Activated naive CD8-positive, alpha-beta T cell treated with anti-CD3 and anti-CD28 coated beads, Interleukin-2, amount 10 ng/mL, durations not matched to agents 7 days and 5 days (primary cell): ENCODE results near the gene GCNT2. TPM values are rescaled to one million over a fixed set of nuclear protein-coding genes. Genes with fewer than 3 reads are reported as not detected.
A peak's percentile ranks its signal among the peaks of the same experiment; 100 is the strongest.
"Not testable (repeated sequence)": the region's sequence is repeated elsewhere in the genome, so short reads cannot be mapped to it uniquely, and the experiment has no call there.

ENCODE experiments used
- ATAC-seq: fragments of 150-1000 bp; cut with Tn5 transposase; one replicate; pipeline ENCODE4 v1.10.0; 2021; ENCODE audit warnings: low read depth, moderate library complexity
- POLR2A ChIA-PET: fragments of 350-600 bp; sonication (Branson Sonifier 250); formaldehyde crosslinking; loops from one replicate; lab custom pipeline; 2021; ENCODE audit warnings: antibody characterized with exemption; lab: Charles Lee
- DNase-seq: peaks from one replicate; pipeline ENCODE4 v3.0.0; 2021
- H3K27ac Mint-ChIP-seq: one replicate; pipeline ENCODE4 v1.8.0; 2022; ENCODE audit warnings: mild to moderate bottlenecking, mixed read lengths
- H3K27me3 Mint-ChIP-seq: one replicate; pipeline ENCODE4 v1.8.0; 2022; ENCODE audit warnings: mild to moderate bottlenecking, moderate library complexity, mixed read lengths
- H3K36me3 Mint-ChIP-seq: one replicate; pipeline ENCODE4 v1.8.0; 2021; ENCODE audit warnings: mild to moderate bottlenecking, mixed read lengths
- H3K4me1 Mint-ChIP-seq: one replicate; pipeline ENCODE4 v1.8.0; 2021; ENCODE audit warnings: mixed read lengths
- H3K4me3 Mint-ChIP-seq: one replicate; pipeline ENCODE4 v1.8.0; 2022; ENCODE audit warnings: mild to moderate bottlenecking, moderate library complexity, mixed read lengths
- H3K9me3 Mint-ChIP-seq: one replicate; pipeline ENCODE4 v1.8.0; 2021; ENCODE audit warnings: mixed read lengths
- total RNA-seq, 2 experiments: library from RNA; stranded (reverse); gene quantifications; one replicate each; pipeline ENCODE4 v1.2.3, GENCODE V29; 2021

GCNT2 gene
- total RNA-seq, 2 experiments from 2014 or later = 7.5 to 8.9 TPM

DNA sequence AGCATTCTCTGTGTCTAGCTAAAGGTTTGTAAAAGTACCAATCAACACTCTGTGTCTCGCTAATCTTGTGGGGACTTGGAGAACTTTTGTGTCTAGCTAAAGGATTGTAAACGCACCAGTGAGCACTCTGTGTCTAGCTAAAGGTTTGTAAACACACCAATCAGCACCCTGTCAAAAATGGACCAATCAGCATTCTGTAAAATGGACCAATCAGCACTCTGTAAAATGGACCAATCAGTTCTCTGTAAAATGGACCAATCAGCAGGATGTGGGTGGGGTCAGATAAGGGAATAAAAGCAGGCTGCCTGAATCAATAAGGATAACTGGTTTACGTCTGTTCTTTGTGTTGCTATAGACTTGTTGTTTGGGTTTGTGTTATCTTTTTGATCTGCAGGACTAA lies 29.2 kb upstream of the GCNT2 start:
- DNase-seq, H3K4me1 Mint-ChIP-seq, H3K4me3 Mint-ChIP-seq, H3K36me3 Mint-ChIP-seq, ATAC-seq, POLR2A ChIA-PET, H3K27ac Mint-ChIP-seq, H3K9me3 Mint-ChIP-seq: not testable (repeated sequence)
- peaks cover 21% of the 10 kb centered on the region for H3K27me3 Mint-ChIP-seq

- H3K27ac Mint-ChIP-seq = no peak overlapping the region
- no peaks in the 10 kb centered on the region for H3K9me3 Mint-ChIP-seq
- POLR2A ChIA-PET = no interaction called here
- H3K4me1 Mint-ChIP-seq = no peaks in the 10 kb centered on the region
- H3K4me3 Mint-ChIP-seq = no peak overlapping the region
- DNase-seq (no peak), ATAC-seq (no peak)
- no peaks in the 10 kb centered on the region for H3K36me3 Mint-ChIP-seq
- peaks cover 17% of the 10 kb centered on the region for H3K27me3 Mint-ChIP-seq
Measured at GRCh38 chr6:10495029-10495428, 26.1 kb upstream of the GCNT2 start.

- Mint-ChIP-seq H3K9me3 (no peaks in the 10 kb centered on the region), H3K27me3 (peaks cover 45% of the 10 kb centered on the region), H3K36me3 (no peaks in the 10 kb centered on the region), H3K27ac (no peak overlapping the region), H3K4me1 (peaks cover 7% of the 10 kb centered on the region), H3K4me3 (no peak overlapping the region)
- POLR2A ChIA-PET = no interaction called here
- no peak for ATAC-seq
- no peak for DNase-seq
Measured at GRCh38 chr6:10505529-10505928, 15.6 kb upstream of the GCNT2 start.

DNA sequence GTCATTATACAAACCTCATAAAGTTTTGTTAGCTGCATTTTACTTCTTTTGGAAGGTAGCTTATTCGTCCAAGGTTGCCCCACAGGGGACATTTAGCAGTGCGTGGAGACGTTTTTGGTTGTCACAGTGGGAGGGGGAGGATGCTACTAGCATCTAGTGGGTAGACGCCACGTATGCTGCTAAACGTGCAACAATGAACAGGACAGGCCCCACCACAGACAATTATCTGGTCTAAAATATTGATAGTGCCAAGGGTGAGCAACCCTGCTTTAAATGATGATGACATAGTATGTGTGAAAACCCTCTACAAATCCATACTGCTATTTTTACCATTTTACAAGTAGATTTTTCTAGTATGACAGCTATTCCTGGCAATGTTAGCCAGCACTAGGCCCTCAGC lies 13.9 kb upstream of the GCNT2 start:
- POLR2A ChIA-PET = no interaction called here
- peaks cover 35% of the 10 kb centered on the region for H3K27me3 Mint-ChIP-seq
- no peaks in the 10 kb centered on the region for H3K9me3 Mint-ChIP-seq
- H3K36me3 Mint-ChIP-seq = no peaks in the 10 kb centered on the region
- no peak overlapping the region for H3K27ac Mint-ChIP-seq
- ATAC-seq (no peak), DNase-seq (no peak)
- peaks cover 9% of the 10 kb centered on the region for H3K4me1 Mint-ChIP-seq
- no peak overlapping the region for H3K4me3 Mint-ChIP-seq

GRCh38 chr6:10507715-10508114 lies 13.4 kb upstream of the GCNT2 start:
- POLR2A ChIA-PET = no interaction called here
- Mint-ChIP-seq H3K27ac (no peak overlapping the region), H3K9me3 (no peaks in the 10 kb centered on the region)

DNA sequence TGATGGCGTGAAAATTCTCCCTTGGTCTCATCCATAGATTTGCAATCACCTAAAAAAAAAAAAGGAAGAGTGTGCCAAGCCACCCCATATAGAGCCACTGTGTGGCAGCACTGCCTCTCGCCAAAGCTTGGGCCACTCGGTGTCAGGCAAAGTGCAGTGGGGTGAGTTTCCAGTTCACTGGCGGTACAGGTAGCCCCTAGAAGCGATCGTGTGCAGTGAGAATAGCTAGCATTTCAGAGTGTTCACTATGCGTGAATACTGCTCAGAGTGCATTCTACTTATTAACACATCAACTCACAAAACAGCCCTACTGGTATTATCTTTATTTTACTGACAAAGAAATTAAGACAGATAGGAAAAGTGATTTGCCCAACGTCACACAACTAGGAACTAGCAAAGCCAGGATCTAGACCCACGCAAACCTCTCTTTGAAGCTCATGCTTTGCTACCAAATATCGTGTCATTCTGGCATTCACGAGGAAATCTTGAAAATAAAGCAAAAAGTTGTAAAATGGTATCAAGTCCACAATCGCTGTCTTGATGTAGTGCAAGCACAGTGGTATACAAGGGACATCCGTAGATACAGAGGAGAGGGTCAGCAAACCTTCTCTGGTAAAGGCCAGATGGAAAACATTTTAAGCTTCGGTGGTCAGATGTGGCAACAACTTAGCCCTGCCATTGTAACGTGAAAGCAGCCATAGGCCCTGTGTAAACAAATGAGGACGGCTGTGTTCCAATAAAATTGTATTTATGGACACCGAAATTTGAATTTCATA lies 10.4 kb upstream of the GCNT2 start:
- peak; percentile 65 for DNase-seq
- Mint-ChIP-seq H3K27ac (no peak overlapping the region), H3K27me3 (peaks cover 17% of the 10 kb centered on the region), H3K4me3 (peak overlapping the region; percentile 0), H3K4me1 (peaks cover 9% of the 10 kb centered on the region), H3K9me3 (no peaks in the 10 kb centered on the region), H3K36me3 (no peaks in the 10 kb centered on the region)
- POLR2A ChIA-PET = interaction anchor here (0.6 to 1.0 kb wide), 4 partner anchors 184 to 358 kb away, joined by 3 to 4 read pairs (median 3); partner anchors contain the start of gene PAK1IP1
- peak; percentile 99 for ATAC-seq

More at GRCh38 chr6:10507715-10508114, 13.4 kb upstream of the GCNT2 start:
- no peak for DNase-seq
- Mint-ChIP-seq H3K27me3 (peaks cover 32% of the 10 kb centered on the region), H3K4me3 (no peak overlapping the region), H3K36me3 (no peaks in the 10 kb centered on the region), H3K4me1 (peaks cover 9% of the 10 kb centered on the region)
- no peak for ATAC-seq

GRCh38 chr6:10511477-10511876 lies 9.7 kb upstream of the GCNT2 start:
- Mint-ChIP-seq H3K27ac (no peak overlapping the region), H3K4me1 (peaks cover 9% of the 10 kb centered on the region), H3K27me3 (peaks cover 15% of the 10 kb centered on the region), H3K9me3 (no peaks in the 10 kb centered on the region), H3K4me3 (no peak overlapping the region), H3K36me3 (no peaks in the 10 kb centered on the region)
- POLR2A ChIA-PET = interaction anchor here (1.0 kb wide), 2 partner anchors 208 to 209 kb away, joined by 3 to 4 read pairs; no protein-coding TSS in a partner anchor
- DNase-seq = no peak
- no peak for ATAC-seq

DNA sequence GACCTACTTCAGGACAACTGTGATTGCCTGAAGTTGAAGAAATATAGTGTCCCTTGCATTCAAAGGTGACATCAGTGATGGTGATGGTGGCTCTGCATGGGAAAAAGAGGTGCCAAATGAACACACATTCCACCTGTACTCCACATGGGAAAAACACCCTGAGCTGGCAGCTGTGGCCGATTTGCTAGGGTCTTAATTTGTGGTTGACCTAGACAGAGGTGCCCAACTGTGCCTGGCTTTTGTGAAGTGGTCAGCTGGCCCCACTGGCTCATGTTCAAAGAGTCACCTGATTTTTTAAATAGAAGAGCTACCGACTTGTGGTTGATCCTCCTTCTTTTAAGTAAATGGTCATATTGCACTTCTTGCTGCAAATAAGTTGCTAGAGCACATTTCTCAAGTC lies 7.6 kb upstream of the GCNT2 start:
- H3K36me3 Mint-ChIP-seq = no peaks in the 10 kb centered on the region
- H3K9me3 Mint-ChIP-seq = no peaks in the 10 kb centered on the region
- H3K27ac Mint-ChIP-seq = no peak overlapping the region
- no peaks in the 10 kb centered on the region for H3K27me3 Mint-ChIP-seq
- POLR2A ChIA-PET = no interaction called here
- DNase-seq = no peak
- no peak for ATAC-seq
- peaks cover 7% of the 10 kb centered on the region for H3K4me1 Mint-ChIP-seq
- H3K4me3 Mint-ChIP-seq = no peak overlapping the region

GRCh38 chr6:10514049-10514780 lies 6.9 kb upstream of the GCNT2 start:
- no peaks in the 10 kb centered on the region for H3K36me3 Mint-ChIP-seq
- DNase-seq = no peak
- peaks cover 11% of the 10 kb centered on the region for H3K4me1 Mint-ChIP-seq
- no peak for ATAC-seq
- POLR2A ChIA-PET = no interaction called here
- no peak overlapping the region for H3K27ac Mint-ChIP-seq
- H3K9me3 Mint-ChIP-seq = no peaks in the 10 kb centered on the region
- H3K27me3 Mint-ChIP-seq = no peaks in the 10 kb centered on the region
- H3K4me3 Mint-ChIP-seq = no peak overlapping the region

- POLR2A ChIA-PET = no interaction called here
- DNase-seq (no peak), ATAC-seq (no peak)
- Mint-ChIP-seq H3K27ac (no peak overlapping the region), H3K27me3 (peaks cover 4% of the 10 kb centered on the region), H3K9me3 (no peaks in the 10 kb centered on the region), H3K4me3 (no peak overlapping the region), H3K4me1 (peaks cover 5% of the 10 kb centered on the region), H3K36me3 (no peaks in the 10 kb centered on the region)
Measured at GRCh38 chr6:10516953-10517352, 4.2 kb upstream of the GCNT2 start.

DNA sequence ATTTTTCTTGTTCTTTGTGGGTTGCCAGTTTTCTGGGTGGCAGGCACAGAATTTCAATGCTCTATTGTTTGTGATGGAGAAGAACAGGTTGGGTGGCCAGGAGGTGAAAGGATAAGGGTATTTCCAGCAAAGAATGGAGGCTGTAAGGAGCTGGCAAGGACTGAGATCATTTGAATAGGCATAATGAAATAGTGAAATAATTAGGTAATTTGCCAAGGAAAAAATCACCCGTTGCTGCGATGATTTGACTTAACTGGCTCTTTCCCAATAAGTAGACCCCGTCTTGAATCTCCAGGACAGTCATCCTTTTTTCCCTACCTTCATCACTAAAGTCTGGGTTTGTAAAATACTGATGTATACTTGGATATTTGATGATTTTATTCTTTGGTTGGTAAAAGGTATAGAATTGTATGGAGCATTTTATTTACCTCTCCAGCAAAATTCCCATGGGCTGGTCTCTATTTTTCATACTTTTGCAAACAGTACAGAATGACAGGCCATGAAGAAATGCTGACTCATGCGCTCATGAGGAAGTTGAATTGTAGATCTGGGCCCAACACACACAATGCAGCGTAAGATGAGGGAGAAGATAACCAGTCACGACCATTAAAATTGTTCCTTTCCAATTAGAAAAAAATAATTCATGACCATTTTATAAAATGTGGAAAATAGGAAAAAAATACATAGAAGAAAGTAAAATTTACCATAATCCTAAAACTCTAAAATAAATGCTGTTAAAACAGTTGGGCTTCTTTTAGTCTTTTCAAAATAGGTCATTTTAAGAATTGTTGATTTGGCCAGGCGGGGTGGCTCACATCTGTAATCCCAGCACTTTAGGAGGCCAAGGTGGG lies 2.4 kb upstream of the GCNT2 start:
- no peak for ATAC-seq
- POLR2A ChIA-PET = no interaction called here
- H3K9me3 Mint-ChIP-seq = no peaks in the 10 kb centered on the region
- H3K27ac Mint-ChIP-seq = no peak overlapping the region
- peaks cover 4% of the 10 kb centered on the region for H3K27me3 Mint-ChIP-seq
- DNase-seq = no peak
- no peak overlapping the region for H3K4me3 Mint-ChIP-seq
- peaks cover 5% of the 10 kb centered on the region for H3K4me1 Mint-ChIP-seq
- H3K36me3 Mint-ChIP-seq = no peaks in the 10 kb centered on the region

GRCh38 chr6:10519408-10519697 lies 1.8 kb upstream of the GCNT2 start:
- H3K36me3 Mint-ChIP-seq, H3K4me3 Mint-ChIP-seq, DNase-seq, H3K9me3 Mint-ChIP-seq, H3K27me3 Mint-ChIP-seq, H3K27ac Mint-ChIP-seq, ATAC-seq, H3K4me1 Mint-ChIP-seq, POLR2A ChIA-PET: not testable (repeated sequence)

GRCh38 chr6:10520468-10520867 lies 683 bp upstream of the GCNT2 start:
- DNase-seq = no peak
- Mint-ChIP-seq H3K4me1 (peaks cover 5% of the 10 kb centered on the region), H3K36me3 (no peaks in the 10 kb centered on the region), H3K9me3 (no peaks in the 10 kb centered on the region), H3K4me3 (no peak overlapping the region), H3K27me3 (peaks cover 4% of the 10 kb centered on the region), H3K27ac (no peak overlapping the region)
- ATAC-seq = no peak
- POLR2A ChIA-PET = interaction anchor here (0.7 to 0.8 kb wide), 2 partner anchors 8 to 200 kb away, joined by 3 read pairs; no protein-coding TSS in a partner anchor
